ENCODE results near the gene UQCR11.

Gene UQCR11

GRCh38 chr19:1634242-1634937, 29.1 kb upstream of the UQCR11 start:
- H3K4me1 ChIP-seq (ENCODE audit: control insufficient read depth, insufficient read depth, low read length): no peaks in the 10 kb centered on the region
- no peak overlapping the region for H3K4me3 ChIP-seq (ENCODE audit: low read length)
- H3K9me3 ChIP-seq (ENCODE audit: control insufficient read depth, insufficient read depth, low read length): no peaks in the 10 kb centered on the region
- H3K27ac ChIP-seq (ENCODE audit: low read length): no peak overlapping the region
- H3K36me3 ChIP-seq (ENCODE audit: control insufficient read depth, insufficient read depth, low read length): peaks cover 29% of the 10 kb centered on the region
- H3K27me3 ChIP-seq (ENCODE audit: control insufficient read depth, insufficient read depth, low read length): no peaks in the 10 kb centered on the region
- WGBS (ENCODE audit: insufficient coverage, insufficient read length): no CpG with 5 or more reads among the region's 19 CpGs
- DNase-seq (ENCODE audit: low read depth, low spot score): no peak

- WGBS (ENCODE audit: insufficient coverage, insufficient read length): no CpG with 5 or more reads among the region's 11 CpGs
- no peaks in the 10 kb centered on the region for H3K9me3 ChIP-seq (ENCODE audit: control insufficient read depth, insufficient read depth, low read length)
- no peak for DNase-seq (ENCODE audit: low read depth, low spot score)
- no peak overlapping the region for H3K4me3 ChIP-seq (ENCODE audit: low read length)
- no peaks in the 10 kb centered on the region for H3K27me3 ChIP-seq (ENCODE audit: control insufficient read depth, insufficient read depth, low read length)
- H3K27ac ChIP-seq (ENCODE audit: low read length): no peak overlapping the region
- H3K36me3 ChIP-seq (ENCODE audit: control insufficient read depth, insufficient read depth, low read length): peaks cover 25% of the 10 kb centered on the region
- H3K4me1 ChIP-seq (ENCODE audit: control insufficient read depth, insufficient read depth, low read length): no peaks in the 10 kb centered on the region
Measured at GRCh38 chr19:1633269-1633826, 28.1 kb upstream of the UQCR11 start.

GRCh38 chr19:1632462-1633268, 27.4 kb upstream of the UQCR11 start:
- no peaks in the 10 kb centered on the region for H3K4me1 ChIP-seq (ENCODE audit: control insufficient read depth, insufficient read depth, low read length)
- no peaks in the 10 kb centered on the region for H3K27me3 ChIP-seq (ENCODE audit: control insufficient read depth, insufficient read depth, low read length)
- DNase-seq (ENCODE audit: low read depth, low spot score): no peak
- no peak overlapping the region for H3K27ac ChIP-seq (ENCODE audit: low read length)
- peaks cover 25% of the 10 kb centered on the region for H3K36me3 ChIP-seq (ENCODE audit: control insufficient read depth, insufficient read depth, low read length)
- no peaks in the 10 kb centered on the region for H3K9me3 ChIP-seq (ENCODE audit: control insufficient read depth, insufficient read depth, low read length)
- H3K4me3 ChIP-seq (ENCODE audit: low read length): no peak overlapping the region
- no CpG with 5 or more reads among the region's 26 CpGs for WGBS (ENCODE audit: insufficient coverage, insufficient read length)

- Histone ChIP-seq H3K27ac (ENCODE audit: low read length) (no peak overlapping the region), H3K4me3 (ENCODE audit: low read length) (no peak overlapping the region), H3K36me3 (ENCODE audit: control insufficient read depth, insufficient read depth, low read length) (peaks cover 20% of the 10 kb centered on the region), H3K4me1 (ENCODE audit: control insufficient read depth, insufficient read depth, low read length) (no peaks in the 10 kb centered on the region; the same call in 1 of the 2 replicates), H3K9me3 (ENCODE audit: control insufficient read depth, insufficient read depth, low read length) (no peaks in the 10 kb centered on the region), H3K27me3 (ENCODE audit: control insufficient read depth, insufficient read depth, low read length) (no peaks in the 10 kb centered on the region)
- no CpG with 5 or more reads among the region's 31 CpGs for WGBS (ENCODE audit: insufficient coverage, insufficient read length)
- DNase-seq (ENCODE audit: low read depth, low spot score): no peak
Measured at GRCh38 chr19:1631557-1632100, 26.4 kb upstream of the UQCR11 start.

GRCh38 chr19:1630811-1631210, 25.5 kb upstream of the UQCR11 start:
- no peaks in the 10 kb centered on the region; the same call in 1 of the 2 replicates for H3K4me1 ChIP-seq (ENCODE audit: control insufficient read depth, insufficient read depth, low read length)
- H3K4me3 ChIP-seq (ENCODE audit: low read length): no peak overlapping the region
- WGBS (ENCODE audit: insufficient coverage, insufficient read length): no CpG with 5 or more reads among the region's 17 CpGs
- no peaks in the 10 kb centered on the region for H3K9me3 ChIP-seq (ENCODE audit: control insufficient read depth, insufficient read depth, low read length)
- peaks cover 15% of the 10 kb centered on the region for H3K36me3 ChIP-seq (ENCODE audit: control insufficient read depth, insufficient read depth, low read length)
- H3K27me3 ChIP-seq (ENCODE audit: control insufficient read depth, insufficient read depth, low read length): no peaks in the 10 kb centered on the region
- DNase-seq (ENCODE audit: low read depth, low spot score): no peak
- no peak overlapping the region for H3K27ac ChIP-seq (ENCODE audit: low read length)

- no peak for DNase-seq (ENCODE audit: low read depth, low spot score)
- no peaks in the 10 kb centered on the region; the same call in 1 of the 2 replicates for H3K4me1 ChIP-seq (ENCODE audit: control insufficient read depth, insufficient read depth, low read length)
- no CpG with 5 or more reads among the region's 20 CpGs for WGBS (ENCODE audit: insufficient coverage, insufficient read length)
- no peak overlapping the region for H3K27ac ChIP-seq (ENCODE audit: low read length)
- H3K9me3 ChIP-seq (ENCODE audit: control insufficient read depth, insufficient read depth, low read length): no peaks in the 10 kb centered on the region
- H3K36me3 ChIP-seq (ENCODE audit: control insufficient read depth, insufficient read depth, low read length): peaks cover 22% of the 10 kb centered on the region
- no peaks in the 10 kb centered on the region for H3K27me3 ChIP-seq (ENCODE audit: control insufficient read depth, insufficient read depth, low read length)
- H3K4me3 ChIP-seq (ENCODE audit: low read length): no peak overlapping the region
Measured at GRCh38 chr19:1630012-1630411, 24.8 kb upstream of the UQCR11 start.

- Histone ChIP-seq H3K36me3 (ENCODE audit: control insufficient read depth, insufficient read depth, low read length) (peaks cover 23% of the 10 kb centered on the region), H3K27me3 (ENCODE audit: control insufficient read depth, insufficient read depth, low read length) (no peaks in the 10 kb centered on the region), H3K9me3 (ENCODE audit: control insufficient read depth, insufficient read depth, low read length) (no peaks in the 10 kb centered on the region), H3K4me1 (ENCODE audit: control insufficient read depth, insufficient read depth, low read length) (no peaks in the 10 kb centered on the region; the same call in 1 of the 2 replicates), H3K27ac (ENCODE audit: low read length) (no peak overlapping the region), H3K4me3 (ENCODE audit: low read length) (no peak overlapping the region)
- DNase-seq (ENCODE audit: low read depth, low spot score): no peak
- WGBS (ENCODE audit: insufficient coverage, insufficient read length): no CpG with 5 or more reads among the region's 24 CpGs
Measured at GRCh38 chr19:1629256-1629808, 24.1 kb upstream of the UQCR11 start.

- H3K36me3 ChIP-seq (ENCODE audit: control insufficient read depth, insufficient read depth, low read length): peaks cover 32% of the 10 kb centered on the region
- DNase-seq (ENCODE audit: low read depth, low spot score): no peak
- H3K27me3 ChIP-seq (ENCODE audit: control insufficient read depth, insufficient read depth, low read length): no peaks in the 10 kb centered on the region
- H3K4me1 ChIP-seq (ENCODE audit: control insufficient read depth, insufficient read depth, low read length): no peaks in the 10 kb centered on the region; the same call in 1 of the 2 replicates
- no peaks in the 10 kb centered on the region for H3K9me3 ChIP-seq (ENCODE audit: control insufficient read depth, insufficient read depth, low read length)
- no CpG with 5 or more reads among the region's 17 CpGs for WGBS (ENCODE audit: insufficient coverage, insufficient read length)
- H3K27ac ChIP-seq (ENCODE audit: low read length): no peak overlapping the region
- H3K4me3 ChIP-seq (ENCODE audit: low read length): no peak overlapping the region
Measured at GRCh38 chr19:1627194-1627593, 21.9 kb upstream of the UQCR11 start.

- no CpG with 5 or more reads among the region's 32 CpGs for WGBS (ENCODE audit: insufficient coverage, insufficient read length)
- no peak overlapping the region for H3K27ac ChIP-seq (ENCODE audit: low read length)
- no peaks in the 10 kb centered on the region; the same call in 1 of the 2 replicates for H3K4me1 ChIP-seq (ENCODE audit: control insufficient read depth, insufficient read depth, low read length)
- no peaks in the 10 kb centered on the region for H3K9me3 ChIP-seq (ENCODE audit: control insufficient read depth, insufficient read depth, low read length)
- no peak for DNase-seq (ENCODE audit: low read depth, low spot score)
- peaks cover 34% of the 10 kb centered on the region for H3K36me3 ChIP-seq (ENCODE audit: control insufficient read depth, insufficient read depth, low read length)
- no peak overlapping the region for H3K4me3 ChIP-seq (ENCODE audit: low read length)
- no peaks in the 10 kb centered on the region for H3K27me3 ChIP-seq (ENCODE audit: control insufficient read depth, insufficient read depth, low read length)
Measured at GRCh38 chr19:1626417-1627010, 21.3 kb upstream of the UQCR11 start.

- Histone ChIP-seq H3K9me3 (ENCODE audit: control insufficient read depth, insufficient read depth, low read length) (no peaks in the 10 kb centered on the region), H3K36me3 (ENCODE audit: control insufficient read depth, insufficient read depth, low read length) (peaks cover 48% of the 10 kb centered on the region), H3K4me3 (ENCODE audit: low read length) (no peak overlapping the region), H3K27ac (ENCODE audit: low read length) (no peak overlapping the region), H3K4me1 (ENCODE audit: control insufficient read depth, insufficient read depth, low read length) (no peaks in the 10 kb centered on the region; the same call in 1 of the 2 replicates), H3K27me3 (ENCODE audit: control insufficient read depth, insufficient read depth, low read length) (no peaks in the 10 kb centered on the region)
- DNase-seq (ENCODE audit: low read depth, low spot score): peak; percentile 74
- WGBS (ENCODE audit: insufficient coverage, insufficient read length): no CpG with 5 or more reads among the region's 23 CpGs
Measured at GRCh38 chr19:1624458-1624857, 19.2 kb upstream of the UQCR11 start.
